HG03060 (cell line): ENCODE results near the gene CNOT4.
"Not testable (repeated sequence)": the region's sequence is repeated elsewhere in the genome, so short reads cannot be mapped to it uniquely, and the experiment has no call there.

ENCODE experiments used
- ATAC-seq: cut with Tn5 transposase; IDR thresholded peaks from one replicate; pipeline ENCODE4 v1.9.1; 2021; ENCODE audit warnings: low read depth, moderate number of reproducible peaks; ENCODE audit not compliant: unreplicated experiment

Gene CNOT4

DNA sequence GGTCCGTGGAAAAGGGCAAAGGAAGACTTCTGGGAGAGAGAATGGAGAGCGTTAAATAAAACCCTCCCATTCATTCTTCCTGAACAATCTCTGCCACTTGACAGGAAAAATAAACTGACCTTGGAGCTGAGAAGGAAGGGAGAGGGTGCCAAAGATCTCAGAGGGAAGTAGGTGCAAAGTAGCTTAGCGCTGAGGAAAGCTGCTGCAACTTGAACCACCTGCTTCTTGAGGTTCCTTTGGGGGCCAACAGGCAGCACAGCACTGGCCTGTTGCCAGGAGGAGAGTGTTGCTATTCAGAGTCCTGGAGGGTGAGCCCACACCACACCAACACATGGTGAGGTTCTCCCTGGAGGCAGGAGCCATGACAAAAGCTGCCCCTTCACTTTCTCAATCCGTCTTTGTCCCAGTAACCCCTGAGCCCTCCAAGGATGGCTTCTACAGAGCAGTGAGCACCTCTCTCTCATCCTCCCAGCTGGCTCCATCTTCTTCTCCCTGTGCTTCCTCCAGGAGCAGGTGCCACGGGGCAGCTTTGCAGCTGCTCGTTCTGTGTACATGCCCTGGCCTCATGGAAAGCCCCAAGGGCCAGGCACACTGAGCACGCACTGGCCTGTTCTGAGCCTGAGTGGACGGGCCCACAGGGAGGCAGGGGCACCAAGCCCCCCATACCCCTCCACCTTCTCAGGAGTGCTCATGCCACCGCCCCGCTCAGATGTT, 174.9 kb downstream of the CNOT4 start:
- ATAC-seq, result no peak

DNA sequence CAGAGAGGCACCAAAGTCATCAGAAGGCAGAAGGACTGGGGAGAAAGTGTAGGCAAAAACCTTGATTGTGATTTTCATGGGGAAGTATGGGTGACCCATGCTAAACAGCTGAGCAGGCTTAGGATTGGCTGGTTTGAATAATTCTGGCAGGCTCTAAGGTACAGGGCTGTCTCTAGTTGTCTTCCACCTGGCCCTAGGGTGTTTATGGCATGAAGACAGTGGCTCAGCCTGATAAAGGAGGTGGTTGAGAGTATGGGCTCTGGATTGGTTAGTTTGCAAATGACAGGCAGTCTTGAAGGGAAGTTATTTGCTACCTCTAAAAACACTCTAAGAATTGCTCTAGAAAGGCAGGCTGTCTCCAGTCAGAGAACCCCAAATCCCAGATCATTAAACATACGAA, 176.0 kb downstream of the CNOT4 start:
- ATAC-seq, result no peak

DNA sequence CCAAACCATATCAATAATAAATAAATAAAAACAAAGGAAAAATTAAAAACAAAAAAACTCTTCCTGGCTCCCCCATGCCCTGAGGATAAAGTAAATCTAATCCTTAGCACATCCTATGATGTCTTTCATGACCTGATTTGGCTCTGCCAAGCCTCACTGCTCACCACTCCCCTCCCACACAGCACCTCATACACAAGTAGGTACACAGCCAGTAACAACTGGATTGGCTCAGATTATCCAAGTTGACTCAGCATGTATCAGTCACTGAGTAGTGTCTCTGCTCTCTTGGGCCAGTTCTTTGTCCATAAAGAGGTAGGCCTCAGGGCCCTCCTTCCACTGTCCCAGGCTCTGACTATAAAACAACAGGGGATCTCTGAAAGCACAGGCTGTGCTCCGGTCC, 176.7 kb downstream of the CNOT4 start:
- no peak for ATAC-seq

DNA sequence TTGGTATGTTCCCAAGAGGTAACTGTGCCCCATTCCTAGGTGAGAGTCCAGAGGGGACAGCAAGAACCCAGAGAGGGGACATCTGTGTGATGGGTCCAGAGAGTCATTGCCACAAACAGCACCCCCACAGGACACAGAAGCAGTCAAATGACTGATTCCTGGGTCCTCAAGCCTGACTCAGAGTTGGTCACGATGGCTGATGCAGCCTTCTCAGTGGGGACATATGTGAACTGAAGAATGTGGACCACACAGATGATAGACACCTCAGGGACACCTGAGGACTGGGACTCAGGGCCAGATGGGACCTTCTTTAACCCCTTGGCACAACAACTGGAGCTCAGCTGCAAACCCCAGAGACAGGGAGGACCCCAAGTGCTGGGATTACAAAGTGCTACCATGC, 179.8 kb downstream of the CNOT4 start:
- no peak for ATAC-seq

DNA sequence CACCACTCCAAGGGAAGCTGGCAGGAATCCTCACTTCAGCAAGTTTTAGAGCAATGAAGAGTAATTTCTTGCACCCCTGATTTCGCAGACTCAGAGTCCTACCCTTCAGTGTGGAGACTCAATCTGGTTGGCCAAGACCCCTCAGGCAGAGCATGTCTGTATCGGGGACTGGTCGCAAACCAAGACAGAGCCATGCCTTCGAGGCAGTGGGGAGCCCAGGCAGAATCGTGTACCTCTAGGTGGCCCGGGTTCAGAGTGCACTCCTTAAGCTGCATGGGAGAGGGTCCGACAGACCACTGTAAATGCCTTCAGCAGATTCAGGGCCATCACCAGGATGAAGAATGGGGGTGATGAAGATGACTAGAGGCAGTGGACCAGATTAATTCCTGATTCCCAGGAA, 181.4 kb downstream of the CNOT4 start:
- ATAC-seq, result no peak

DNA sequence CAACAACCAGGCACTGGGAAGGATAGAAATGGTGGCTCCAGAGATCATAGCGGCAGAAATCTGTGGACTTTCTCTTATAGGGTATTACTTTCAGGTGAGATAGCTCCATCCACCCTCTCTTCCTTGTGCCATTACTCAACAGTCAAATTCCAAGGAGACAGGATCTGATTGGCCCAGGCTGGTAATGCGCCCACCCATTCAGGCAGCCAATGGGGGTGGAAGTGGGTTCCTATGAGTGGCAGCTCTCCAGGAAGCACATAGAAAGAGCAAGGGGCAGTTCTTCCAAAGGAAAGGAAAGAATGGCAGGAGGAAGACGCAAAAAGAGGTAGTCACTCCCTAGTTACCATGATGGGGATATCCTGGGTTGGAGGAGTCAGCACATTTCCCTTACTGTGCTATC, 181.8 kb downstream of the CNOT4 start:
- no peak for ATAC-seq

DNA sequence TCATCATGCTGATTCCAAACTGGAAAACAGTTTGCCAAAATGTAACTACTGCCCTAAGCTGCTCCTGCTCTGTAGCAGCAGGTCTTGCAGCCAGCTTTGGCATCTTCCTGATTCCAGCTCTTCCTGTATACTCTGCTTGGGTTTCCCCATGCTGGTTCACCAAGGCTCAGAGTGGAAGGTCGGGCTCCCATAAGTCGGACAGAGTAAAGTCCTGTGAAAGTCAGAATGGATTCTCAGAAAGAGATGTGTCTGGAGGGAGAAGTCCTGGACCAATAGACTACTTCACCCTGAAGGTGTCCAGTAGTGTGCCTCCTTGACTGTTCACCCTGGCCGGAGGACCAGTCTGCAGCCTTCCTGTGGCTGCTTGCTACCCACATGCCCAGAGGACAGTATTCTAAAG, 182.4 kb downstream of the CNOT4 start:
- no peak for ATAC-seq

DNA sequence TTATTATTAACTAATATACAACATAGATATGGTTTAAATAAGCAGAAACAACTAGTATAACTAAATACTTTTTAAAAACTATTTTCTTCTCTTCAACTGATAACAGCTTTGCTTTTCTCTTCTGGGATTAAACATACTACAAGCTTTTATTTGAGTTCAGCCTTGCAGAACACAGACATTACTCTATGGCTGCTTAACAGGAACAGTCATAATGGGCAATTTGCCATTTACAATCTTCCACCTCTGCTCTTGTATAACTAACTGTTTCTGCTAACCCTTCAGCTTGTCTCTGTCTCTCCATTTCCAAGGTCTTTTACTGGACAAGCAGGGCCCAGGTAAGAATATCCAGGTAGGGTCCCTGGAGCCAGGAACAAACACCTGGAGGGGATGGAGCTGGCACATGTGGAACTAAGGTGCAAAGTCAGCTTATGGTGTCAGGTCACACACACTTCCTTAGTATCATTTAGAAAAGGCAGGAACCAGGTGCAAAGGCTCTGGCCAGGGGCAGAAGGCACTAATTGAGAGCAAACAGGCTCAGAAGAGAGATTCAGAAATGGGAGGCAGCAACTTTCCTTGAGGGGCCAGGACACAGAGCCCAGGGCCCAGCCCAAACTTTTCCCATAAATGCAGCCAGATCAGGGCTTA, 183.1 kb downstream of the CNOT4 start:
- ATAC-seq, result no peak

DNA sequence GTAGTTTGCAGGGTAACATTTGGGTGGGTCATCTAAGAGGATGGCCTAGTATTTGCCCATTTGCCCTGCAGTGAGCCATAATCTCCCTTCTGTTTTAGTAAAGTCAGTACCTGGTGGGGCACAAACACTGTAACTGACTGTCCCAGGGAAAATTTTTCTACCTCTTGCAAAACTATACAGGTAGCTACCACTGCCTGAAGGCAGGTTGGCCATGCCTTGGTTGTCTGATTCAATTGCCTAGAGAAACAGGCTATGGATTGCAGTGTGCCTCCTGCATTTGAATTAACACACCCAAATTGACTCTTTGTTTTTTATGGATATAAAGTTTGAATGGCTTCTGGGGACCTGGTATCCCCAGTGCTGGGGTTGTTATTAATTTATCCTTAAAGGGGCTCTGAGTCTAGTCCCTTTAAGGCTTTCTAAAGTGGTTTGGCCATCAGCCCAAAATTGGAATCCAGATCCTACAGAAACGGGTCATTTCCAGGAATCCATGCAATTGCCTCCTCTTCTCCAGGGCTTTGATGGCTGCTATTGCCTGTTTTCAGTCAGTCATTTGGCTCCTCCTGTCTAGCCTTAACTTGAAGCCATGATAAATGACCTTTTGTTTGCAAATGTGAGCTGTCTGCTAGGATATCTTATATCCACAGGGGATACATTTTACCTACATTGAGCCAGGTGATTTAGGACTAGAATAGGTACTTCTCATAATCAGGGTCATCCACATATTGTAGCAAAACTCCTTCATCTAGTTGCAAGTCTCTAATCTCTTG, 187.1 kb downstream of the CNOT4 start:
- no peak for ATAC-seq

DNA sequence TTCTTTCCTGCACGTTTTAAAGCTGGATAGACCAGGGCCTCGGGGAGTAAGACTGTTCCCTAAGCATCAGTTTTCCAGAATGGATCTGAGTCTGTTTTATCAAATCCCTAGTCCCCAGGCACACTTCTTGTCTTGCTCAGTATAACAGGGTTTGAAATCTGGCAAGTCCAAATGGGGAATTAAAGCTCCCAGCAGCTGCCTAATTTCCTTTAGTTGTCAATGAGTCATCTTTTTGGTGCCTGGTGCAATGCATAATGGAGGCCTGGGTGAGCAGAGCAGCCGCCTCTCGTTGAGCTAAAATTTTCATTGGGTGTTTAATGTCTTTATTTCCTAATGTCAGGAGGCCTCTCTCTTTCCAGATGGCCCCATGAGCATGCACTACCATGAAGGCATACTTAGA, 188.3 kb downstream of the CNOT4 start:
- no peak for ATAC-seq

DNA sequence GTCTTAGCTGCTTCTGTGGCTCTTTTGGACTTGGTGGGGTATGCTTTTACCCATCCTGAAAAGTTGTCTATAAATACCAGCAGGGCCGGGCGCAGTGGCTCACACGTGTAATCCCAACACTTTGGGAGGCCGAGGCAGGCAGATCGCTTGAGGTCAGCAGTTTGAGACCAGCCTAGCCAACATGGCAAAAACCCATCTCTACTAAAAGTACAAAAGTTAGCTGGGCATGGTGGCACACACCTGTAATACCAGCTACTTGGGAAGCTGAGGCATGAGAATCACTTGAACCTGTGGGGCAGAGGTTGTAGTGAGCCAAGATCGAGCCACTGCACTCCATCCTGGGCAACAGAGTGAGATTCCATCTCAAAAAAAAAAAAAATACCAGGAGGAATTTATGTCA, 188.9 kb downstream of the CNOT4 start:
- ATAC-seq, result not testable (repeated sequence)

DNA sequence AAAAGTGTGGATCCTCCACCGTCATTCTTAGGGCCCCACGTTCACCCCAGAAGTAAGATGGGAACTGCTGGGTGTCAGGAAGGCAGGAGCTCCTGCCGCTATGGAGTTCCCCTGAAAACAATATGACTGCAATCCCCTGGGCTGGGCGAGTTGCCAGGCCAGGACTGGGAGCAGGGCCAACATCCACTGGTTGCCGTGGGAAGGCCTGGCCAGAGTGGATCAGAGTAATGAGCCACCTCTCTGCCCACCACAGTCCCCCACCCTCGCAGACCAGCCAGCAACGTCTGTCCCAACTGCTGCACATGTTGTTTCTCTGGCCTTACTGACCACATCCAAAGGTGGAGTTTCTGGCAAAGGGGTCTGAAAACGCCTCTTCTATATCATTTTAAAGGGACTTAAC, 189.6 kb downstream of the CNOT4 start:
- ATAC-seq, result no peak

DNA sequence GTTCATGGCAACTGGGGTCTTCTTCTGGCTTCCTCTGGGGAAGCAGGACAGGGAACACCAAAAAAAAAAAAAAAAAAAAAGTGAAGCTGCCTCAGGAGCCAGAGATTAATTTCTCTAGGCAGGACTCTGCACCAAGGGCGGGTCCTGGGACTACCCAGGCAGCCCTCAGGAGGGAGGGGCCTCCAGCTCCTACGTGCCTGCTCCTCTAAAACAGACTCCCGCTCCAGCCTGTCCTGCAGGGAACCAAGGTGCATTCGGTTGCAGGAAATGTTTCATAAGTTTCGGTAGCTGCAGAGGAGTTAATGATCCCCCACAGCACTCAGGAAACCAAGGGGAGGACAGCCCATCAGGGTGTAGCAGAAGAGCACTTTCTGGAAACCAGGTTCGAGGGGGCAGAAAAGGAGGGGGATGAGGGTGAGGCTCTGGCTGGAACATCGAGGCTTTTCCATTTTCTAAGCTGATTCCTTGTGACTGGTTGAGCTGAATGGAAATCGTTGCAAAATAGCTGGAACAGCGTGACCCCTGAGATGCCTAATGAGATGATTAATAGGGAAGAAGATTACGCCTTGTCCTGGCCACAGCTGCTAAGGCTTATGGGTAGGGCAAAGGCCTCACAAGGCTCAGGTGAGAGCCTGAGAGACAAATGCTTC, 192.1 kb downstream of the CNOT4 start:
- no peak for ATAC-seq

DNA sequence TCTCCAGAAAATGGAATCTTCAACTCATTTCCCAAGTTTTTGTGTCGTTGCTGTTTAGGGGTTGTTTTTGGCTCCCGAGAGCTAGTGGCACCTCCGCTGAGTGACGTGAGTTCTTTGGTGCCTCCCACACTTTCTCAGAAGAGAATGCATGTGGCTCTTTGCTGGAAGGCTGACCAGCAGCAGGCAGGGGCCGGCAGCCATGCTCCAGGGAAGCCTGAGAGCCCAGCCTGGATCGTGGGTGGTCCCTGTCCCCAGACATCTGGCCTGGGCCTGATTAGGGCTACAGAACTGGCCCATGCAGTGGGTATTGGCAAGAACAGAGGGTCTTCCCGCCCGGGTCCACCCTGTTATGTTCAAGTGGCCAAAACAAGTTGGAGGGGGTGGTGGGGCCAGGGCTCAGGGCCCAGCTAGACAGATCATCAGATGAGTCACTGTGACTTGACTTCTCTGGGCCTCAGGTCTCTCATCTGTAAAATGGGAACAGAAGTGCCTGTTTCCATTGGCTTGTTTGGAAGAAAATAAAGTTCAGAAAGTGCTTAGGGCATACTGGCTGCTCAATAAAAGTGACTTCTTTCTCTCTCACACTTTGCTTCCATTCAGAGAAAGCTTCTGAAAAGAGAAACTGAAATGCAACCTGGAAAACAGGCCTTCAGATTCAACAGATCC, 193.1 kb downstream of the CNOT4 start:
- no peak for ATAC-seq

DNA sequence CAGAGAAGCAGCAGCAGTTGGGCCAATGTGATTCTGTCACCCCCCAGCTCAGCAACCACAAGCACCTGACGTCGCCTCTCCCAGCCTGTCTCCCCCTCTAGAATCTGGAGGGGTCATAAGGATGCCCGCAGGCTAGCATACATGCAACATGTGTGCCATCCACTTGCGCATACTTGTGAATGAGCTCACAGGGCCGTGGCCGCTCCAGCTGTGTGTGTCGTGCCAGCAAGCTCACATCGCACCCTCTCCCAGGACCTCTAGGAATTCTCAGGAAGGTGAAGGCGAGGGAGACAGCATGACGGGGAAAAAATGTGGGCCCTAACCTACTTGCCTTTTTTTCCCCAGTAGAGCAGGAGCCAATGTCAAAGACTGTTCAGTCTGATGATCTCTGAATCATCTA, 195.9 kb downstream of the CNOT4 start:
- no peak for ATAC-seq
